Activated T-cell treated with anti-CD3 and anti-CD28 coated beads for 48 hours (primary cell): ENCODE measurements around the gene MCF2L2.
A peak's percentile ranks its signal among the peaks of the same experiment; 100 is the strongest.
"Not testable (repeated sequence)": the region's sequence is repeated elsewhere in the genome, so short reads cannot be mapped to it uniquely, and the experiment has no call there.

Experiments
- DNase-seq: peaks from one replicate; pipeline ENCODE4 v3.0.0-alpha.2; 2020; ENCODE audit warnings: low read depth

The MCF2L2 gene

GRCh38 chr3:183203670-183204069, 224.7 kb downstream of the MCF2L2 start:
- no peak for DNase-seq

- DNase-seq = no peak
Observed at GRCh38 chr3:183202004-183202722, 226.3 kb downstream of the MCF2L2 start.

- no peak for DNase-seq
Observed at GRCh38 chr3:183198939-183199338, 229.5 kb downstream of the MCF2L2 start.

- no peak for DNase-seq
Observed at GRCh38 chr3:183197734-183198133, 230.7 kb downstream of the MCF2L2 start.

- DNase-seq = no peak
Observed at GRCh38 chr3:183195266-183195665, 233.2 kb downstream of the MCF2L2 start.

GRCh38 chr3:183193762-183194689, 234.4 kb downstream of the MCF2L2 start:
- no peak for DNase-seq

- DNase-seq = no peak
Observed at GRCh38 chr3:183192650-183193300, 235.6 kb downstream of the MCF2L2 start.

- no peak for DNase-seq
Observed at GRCh38 chr3:183189641-183190040, 238.8 kb downstream of the MCF2L2 start.

GRCh38 chr3:183188895-183189462, 239.4 kb downstream of the MCF2L2 start:
- no peak for DNase-seq

GRCh38 chr3:183185696-183186095, 242.7 kb downstream of the MCF2L2 start:
- no peak for DNase-seq

- DNase-seq = no peak
Observed at GRCh38 chr3:183182732-183183610, 245.4 kb downstream of the MCF2L2 start.

- DNase-seq = no peak
Observed at GRCh38 chr3:183182073-183182472, 246.3 kb downstream of the MCF2L2 start.

GRCh38 chr3:183181606-183182005, 246.8 kb downstream of the MCF2L2 start:
- no peak for DNase-seq

- DNase-seq = no peak
Observed at GRCh38 chr3:183180784-183181295, 247.6 kb downstream of the MCF2L2 start.

- no peak for DNase-seq
Observed at GRCh38 chr3:183180110-183180783, 248.2 kb downstream of the MCF2L2 start.

GRCh38 chr3:183179550-183179908, 248.9 kb downstream of the MCF2L2 start:
- DNase-seq = not testable (repeated sequence)

GRCh38 chr3:183178833-183179549, 249.4 kb downstream of the MCF2L2 start:
- DNase-seq = peak; percentile 49

- no peak for DNase-seq
Observed at GRCh38 chr3:183178512-183178832, 249.9 kb downstream of the MCF2L2 start.

GRCh38 chr3:183172051-183172639, 256.3 kb downstream of the MCF2L2 start:
- no peak for DNase-seq

GRCh38 chr3:183167975-183168374, 260.4 kb downstream of the MCF2L2 start:
- DNase-seq = not testable (repeated sequence)
